Activated T-cell treated with anti-CD3 and anti-CD28 coated beads, Interleukin-2, amount 50 U/mL, for 72 hours (primary cell): Measurements from ENCODE around the gene MAGI1. TPM values are rescaled to one million over a fixed set of nuclear protein-coding genes. Genes with fewer than 3 reads are reported as not detected.

Experiments
- ATAC-seq, 2 donors: fragments of 150-1000 bp; cut with Tn5 transposase; replicated peaks in 1 of 2; 2 replicates each; pipeline ENCODE4 v1.10.0; 2021; ENCODE audit warnings: moderate library complexity in 2 of 2, mild to moderate bottlenecking in 1 of 2
- DNase-seq, 2 donors: peaks; one replicate each; pipeline ENCODE4 v3.0.0; 2021 to 2022; ENCODE audit warnings: mixed read lengths in 1 of 2
- H3K27ac Mint-ChIP-seq: one replicate; pipeline ENCODE4 v1.8.0; 2022; ENCODE audit warnings: mild to moderate bottlenecking, moderate library complexity, mixed read lengths
- H3K27me3 Mint-ChIP-seq: one replicate; pipeline ENCODE4 v1.8.0; 2022; ENCODE audit warnings: low read depth, mixed read lengths
- H3K36me3 Mint-ChIP-seq, 2 donors: one replicate each; pipeline ENCODE4 v1.8.0; 2022; ENCODE audit warnings: mixed read lengths in 2 of 2, mild to moderate bottlenecking in 1 of 2; ENCODE audit not compliant: insufficient read depth in 2 of 2
- H3K4me1 Mint-ChIP-seq: one replicate; pipeline ENCODE4 v1.8.0; 2022; ENCODE audit warnings: low read depth, mixed read lengths
- H3K4me3 Mint-ChIP-seq, 2 donors: one replicate each; pipeline ENCODE4 v1.8.0; 2022; ENCODE audit warnings: mild to moderate bottlenecking in 2 of 2, mixed read lengths in 2 of 2, moderate library complexity in 2 of 2
- H3K9me3 Mint-ChIP-seq, 2 donors: one replicate each; pipeline ENCODE4 v1.8.0; 2022; ENCODE audit warnings: mixed read lengths in 2 of 2
- total RNA-seq, 2 donors: library from RNA; stranded (reverse); gene quantifications; one replicate each; pipeline ENCODE4 v1.2.3, GENCODE V29; 2022

The MAGI1 gene
- total RNA-seq: under 1 TPM; 0.41 to 0.67 TPM

DNA sequence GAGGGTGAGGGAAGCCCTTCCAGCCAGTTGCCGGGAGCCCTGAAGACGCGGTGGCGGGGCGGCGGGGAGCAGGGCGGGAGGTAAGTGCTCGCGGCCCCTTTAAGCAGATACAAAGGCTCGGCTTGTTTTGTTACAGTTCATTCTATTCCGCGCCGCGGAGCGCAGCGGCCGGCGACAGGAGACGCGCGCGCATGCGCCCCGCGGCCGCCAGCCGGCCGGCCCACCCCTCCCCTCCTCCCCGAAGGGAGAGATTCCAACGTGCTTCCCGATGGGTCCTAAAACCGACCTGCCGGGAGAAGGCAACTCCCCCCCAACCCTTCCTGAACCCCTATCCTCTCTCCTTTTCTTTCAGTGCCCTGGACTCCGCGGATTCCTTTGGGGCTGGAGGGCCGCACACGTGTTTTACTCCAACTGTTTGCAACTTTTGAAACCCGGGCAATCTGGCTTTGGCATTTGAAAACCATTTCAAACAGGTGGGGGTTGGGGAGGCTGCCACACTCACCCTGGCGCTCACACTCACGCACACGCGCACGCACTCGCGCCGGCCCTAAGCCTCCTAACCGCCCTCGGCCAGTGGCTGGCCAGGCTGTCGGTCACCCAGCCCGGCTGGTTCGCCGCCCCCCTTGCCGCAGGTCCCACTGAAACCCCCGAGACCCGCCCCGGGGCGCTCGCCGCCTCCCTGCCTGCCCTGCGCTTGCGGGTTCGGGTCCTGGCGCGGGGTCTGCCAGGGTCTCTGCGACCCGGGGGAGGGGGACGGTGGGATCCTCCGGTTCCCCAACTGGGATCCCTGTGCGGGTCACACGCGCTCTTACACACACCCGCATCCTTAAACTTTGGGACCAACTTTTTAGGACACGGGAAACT, at the start of gene MAGI1:
Gene MAGI1 (minus strand): TSS at position 193 of the 864 bp plus-strand sequence. CDS start 610 bp downstream, outside the sequence.
- Mint-ChIP-seq H3K4me3 (peak within 1 kb of the TSS; percentile 86 to 91), H3K4me1 (peaks cover 12% of the 10 kb centered on the region), H3K36me3 (peaks cover 1 to 2% of the 10 kb centered on the region in 2 donors), H3K27me3 (peaks cover 75% of the 10 kb centered on the region), H3K27ac (no peak within 1 kb of the TSS), H3K9me3 (peaks cover 0 to 2% of the 10 kb centered on the region in 2 donors)
- peak; percentile 79 to 80 for ATAC-seq
- peak; percentile 45 to 57 for DNase-seq

DNA sequence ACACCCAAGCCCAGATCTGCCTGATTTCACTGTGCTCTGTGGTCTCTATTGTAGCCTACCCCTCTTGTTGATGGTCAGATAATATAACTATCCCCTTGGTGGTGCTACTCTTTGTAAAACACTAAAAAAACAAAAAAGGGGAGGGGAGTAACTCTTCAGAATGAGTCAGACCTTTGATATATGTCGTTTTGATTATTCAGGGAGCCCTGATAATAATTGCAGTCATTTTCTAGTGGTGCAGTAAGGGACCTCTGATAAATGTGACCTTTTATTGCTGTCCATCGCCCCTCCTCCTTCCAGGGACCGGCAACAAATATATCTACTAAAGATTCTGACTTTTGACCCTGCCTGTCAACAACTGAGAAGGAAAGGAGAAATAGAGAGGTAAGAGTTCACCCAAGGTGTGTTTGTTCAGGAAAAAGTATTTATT, 45.1 kb upstream of the MAGI1 start:
- no peak for ATAC-seq
- Mint-ChIP-seq H3K9me3 (no peaks in the 10 kb centered on the region), H3K27ac (no peak overlapping the region)

DNA sequence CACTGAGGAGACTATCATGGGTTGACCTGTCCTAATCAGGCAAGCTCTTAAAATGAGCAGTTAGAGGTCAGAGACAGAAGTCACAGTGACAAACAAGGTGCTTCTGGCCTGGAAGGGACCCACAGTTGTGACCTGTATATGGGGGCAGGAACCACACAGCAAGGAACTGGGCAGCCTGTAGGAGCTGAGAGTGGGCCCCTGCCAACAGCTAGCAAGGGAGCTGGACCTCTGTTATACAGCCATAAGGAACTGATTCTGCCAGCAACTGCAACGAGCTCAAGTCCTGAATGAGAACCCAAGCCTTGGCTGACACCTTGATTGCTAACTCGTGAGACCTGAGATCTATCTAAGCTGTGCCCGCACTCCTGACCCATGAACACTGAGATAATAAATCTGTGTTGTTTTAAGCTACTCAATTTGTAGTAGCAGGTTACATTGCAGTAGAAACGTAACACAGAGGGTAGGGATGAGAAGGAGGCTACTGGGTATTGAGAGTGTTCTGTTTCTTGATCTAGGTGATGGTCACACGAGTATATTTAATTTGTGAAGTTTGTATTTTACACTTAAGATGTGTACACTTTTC, 44.5 kb upstream of the MAGI1 start:
- Mint-ChIP-seq H3K27me3 (no peaks in the 10 kb centered on the region), H3K36me3 (no peaks in the 10 kb centered on the region), H3K27ac (no peak overlapping the region), H3K4me3 (no peak overlapping the region), H3K4me1 (no peaks in the 10 kb centered on the region), H3K9me3 (no peaks in the 10 kb centered on the region)
- no peak for ATAC-seq
- DNase-seq: no peak

More for the DNA sequence above, 45.1 kb upstream of the MAGI1 start:
- Mint-ChIP-seq H3K36me3 (no peaks in the 10 kb centered on the region), H3K27me3 (no peaks in the 10 kb centered on the region), H3K4me3 (no peak overlapping the region), H3K4me1 (no peaks in the 10 kb centered on the region)
- DNase-seq: no peak

DNA sequence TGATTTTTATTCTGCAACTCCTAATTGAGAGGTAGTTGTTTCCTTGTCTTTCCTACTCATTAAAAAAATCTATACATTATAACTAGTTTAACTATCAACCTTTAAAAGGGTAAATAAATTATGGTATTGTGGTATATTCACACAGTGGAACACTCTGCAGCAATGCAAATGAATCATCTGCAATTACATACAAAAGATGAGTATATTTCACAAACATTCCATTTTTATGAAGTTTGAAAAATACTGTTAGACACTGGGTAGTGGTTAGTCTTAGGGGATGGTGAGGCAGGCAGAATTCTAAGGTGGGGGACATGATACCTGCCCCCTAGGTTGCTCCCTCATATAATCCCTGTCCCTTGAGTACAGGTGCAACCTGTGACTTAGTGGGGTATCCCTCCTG, 44.0 kb upstream of the MAGI1 start:
- Mint-ChIP-seq H3K27me3 (no peaks in the 10 kb centered on the region), H3K36me3 (no peaks in the 10 kb centered on the region), H3K4me1 (no peaks in the 10 kb centered on the region)

DNA sequence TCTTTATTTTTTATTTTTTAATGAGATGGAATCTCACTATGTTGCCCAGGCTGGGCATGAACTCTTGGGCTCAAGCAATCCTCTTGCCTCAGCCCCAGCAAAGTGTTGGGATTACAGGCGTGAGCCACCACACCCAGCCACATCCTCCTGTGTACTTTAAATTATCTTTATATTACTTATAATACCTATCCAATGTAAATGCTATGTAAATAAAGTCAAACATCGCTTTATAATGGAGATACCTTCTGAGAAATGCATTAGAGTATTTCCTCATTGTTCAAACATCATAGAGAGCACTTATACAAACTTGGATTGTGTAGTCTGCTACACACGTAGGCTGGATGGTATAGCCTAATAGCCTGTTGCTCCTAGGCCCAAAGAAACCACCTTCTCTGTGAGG, 41.4 kb upstream of the MAGI1 start:
- ATAC-seq (no peak), DNase-seq (no peak)
- no peak overlapping the region for H3K27ac Mint-ChIP-seq
- H3K4me1 Mint-ChIP-seq: no peaks in the 10 kb centered on the region
- H3K4me3 Mint-ChIP-seq: no peak overlapping the region
- H3K9me3 Mint-ChIP-seq: peaks cover 0 to 1% of the 10 kb centered on the region in 2 donors
- H3K36me3 Mint-ChIP-seq: no peaks in the 10 kb centered on the region
- H3K27me3 Mint-ChIP-seq: no peaks in the 10 kb centered on the region

More for the DNA sequence above, 44.0 kb upstream of the MAGI1 start:
- no peak overlapping the region for H3K27ac Mint-ChIP-seq
- no peak overlapping the region for H3K4me3 Mint-ChIP-seq
- H3K9me3 Mint-ChIP-seq: no peaks in the 10 kb centered on the region
- DNase-seq: no peak
- no peak for ATAC-seq

DNA sequence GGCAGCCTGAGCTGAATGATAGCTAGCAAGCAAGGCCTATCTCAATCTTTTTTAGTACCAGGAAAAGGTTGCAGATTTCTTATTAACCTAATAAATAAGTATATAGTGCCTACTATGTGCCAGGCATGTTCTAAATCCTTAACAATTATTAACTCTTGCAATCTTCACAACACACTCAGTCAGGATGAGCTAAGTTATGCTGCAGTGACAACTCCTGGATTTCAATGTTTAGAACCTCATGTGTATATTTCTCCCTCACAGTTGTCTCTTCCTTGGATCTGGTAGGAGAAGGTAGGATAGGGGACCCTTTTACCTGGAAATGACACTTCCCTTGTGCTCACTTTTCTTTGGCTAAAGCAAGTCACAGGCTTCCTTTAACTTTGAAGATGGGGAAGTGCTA, 39.3 kb upstream of the MAGI1 start:
- H3K27ac Mint-ChIP-seq: no peak overlapping the region
- ATAC-seq: no peak
- no peaks in the 10 kb centered on the region for H3K36me3 Mint-ChIP-seq

DNA sequence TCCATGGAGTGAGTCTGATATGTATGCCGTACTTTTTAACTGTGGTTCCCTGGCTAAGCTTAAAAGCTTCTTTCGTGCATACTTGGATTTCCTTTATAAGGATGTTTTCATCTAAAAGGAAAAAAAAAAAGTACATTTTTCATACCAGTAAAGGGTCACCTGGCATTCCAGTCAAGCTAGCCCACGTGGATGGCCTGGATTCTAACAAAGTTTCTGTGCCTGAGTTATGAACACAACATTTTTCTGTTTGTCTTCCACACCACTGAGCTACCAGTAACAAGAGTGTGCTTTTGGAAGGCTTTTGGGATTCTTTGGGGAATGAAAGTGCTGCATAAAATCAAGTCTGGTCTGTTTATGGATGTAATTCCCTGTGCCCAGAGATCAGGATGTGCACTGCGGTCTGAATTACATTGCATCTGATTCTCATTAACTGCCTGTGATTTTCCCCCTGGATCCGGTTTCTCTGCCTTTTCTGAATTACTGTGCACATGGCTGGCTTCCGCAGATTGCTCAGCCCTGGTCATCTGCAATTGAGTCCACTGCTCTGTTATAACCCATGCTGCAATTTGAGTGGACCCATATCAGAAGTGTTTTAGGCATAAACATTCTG, 38.2 kb upstream of the MAGI1 start:
- Mint-ChIP-seq H3K36me3 (no peaks in the 10 kb centered on the region), H3K4me3 (no peak overlapping the region), H3K9me3 (peaks cover 0 to 1% of the 10 kb centered on the region in 2 donors), H3K27me3 (peaks cover 7% of the 10 kb centered on the region), H3K4me1 (no peaks in the 10 kb centered on the region), H3K27ac (no peak overlapping the region)
- ATAC-seq (no peak), DNase-seq (no peak)

More for the DNA sequence above, 39.3 kb upstream of the MAGI1 start:
- DNase-seq: no peak
- peaks cover 7% of the 10 kb centered on the region for H3K27me3 Mint-ChIP-seq
- H3K4me1 Mint-ChIP-seq: no peaks in the 10 kb centered on the region
- no peak overlapping the region for H3K4me3 Mint-ChIP-seq
- peaks cover 0 to 1% of the 10 kb centered on the region in 2 donors for H3K9me3 Mint-ChIP-seq

DNA sequence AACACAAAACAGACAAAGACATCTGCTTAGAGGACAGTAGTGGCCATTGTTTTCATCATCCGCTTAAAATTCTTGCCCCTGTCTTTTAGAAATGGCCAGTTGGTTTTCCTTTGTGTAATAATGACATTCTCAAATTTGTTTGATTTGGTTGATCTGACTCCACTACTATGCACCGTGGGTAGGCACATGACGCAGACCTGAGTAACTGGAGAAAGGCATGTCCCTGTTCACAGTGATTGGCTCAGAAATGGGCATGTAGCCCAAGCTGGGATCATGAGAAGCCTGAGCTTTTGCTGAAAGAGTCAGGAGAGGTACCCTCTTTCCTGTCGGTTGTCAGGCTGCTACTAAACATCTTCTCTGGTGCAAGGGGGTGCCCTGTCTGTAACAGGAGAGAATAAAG, 36.6 kb upstream of the MAGI1 start:
- Mint-ChIP-seq H3K4me3 (no peak overlapping the region), H3K27me3 (peaks cover 7% of the 10 kb centered on the region), H3K36me3 (no peaks in the 10 kb centered on the region), H3K27ac (no peak overlapping the region), H3K4me1 (no peaks in the 10 kb centered on the region), H3K9me3 (peaks cover 0 to 1% of the 10 kb centered on the region in 2 donors)
- ATAC-seq (no peak), DNase-seq (no peak)

DNA sequence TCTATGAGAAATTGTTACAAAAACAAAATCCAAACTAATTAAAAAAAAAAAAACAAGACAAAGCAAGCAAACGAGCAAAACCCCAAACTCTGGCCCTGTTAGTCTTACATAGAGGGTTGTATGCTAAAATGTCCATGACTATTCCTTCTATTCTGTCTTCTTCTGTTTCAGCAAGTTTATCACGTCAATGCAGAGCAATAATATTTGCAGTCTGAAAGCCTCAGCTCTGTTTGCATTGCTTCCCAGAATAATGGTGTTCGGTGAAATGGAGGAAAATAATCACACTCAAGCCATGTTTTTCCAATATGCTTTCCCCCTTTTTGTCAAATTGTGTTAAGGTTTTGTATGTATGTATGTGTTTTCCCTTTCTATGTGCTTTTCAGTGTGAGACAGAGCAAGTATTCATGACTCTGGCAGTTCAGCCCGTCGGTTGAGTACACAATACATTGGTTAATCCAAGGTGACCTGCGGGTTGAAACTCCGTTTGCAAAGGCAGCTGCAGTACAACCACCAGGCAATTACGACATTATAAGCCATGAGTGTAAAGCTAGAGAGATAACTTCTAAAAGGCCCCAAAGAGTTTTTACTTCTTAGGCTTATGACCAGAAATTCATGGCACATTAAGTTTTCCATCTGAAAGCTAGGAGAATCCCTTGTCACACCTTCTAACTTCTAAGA, 34.9 kb upstream of the MAGI1 start:
- no peaks in the 10 kb centered on the region for H3K4me1 Mint-ChIP-seq
- no peak overlapping the region for H3K27ac Mint-ChIP-seq
- H3K9me3 Mint-ChIP-seq: peaks cover 5 to 7% of the 10 kb centered on the region in 2 donors
- H3K4me3 Mint-ChIP-seq: no peak overlapping the region
- H3K27me3 Mint-ChIP-seq: peaks cover 7% of the 10 kb centered on the region
- DNase-seq (no peak), ATAC-seq (no peak)
- H3K36me3 Mint-ChIP-seq: peaks cover 3 to 4% of the 10 kb centered on the region in 2 donors

DNA sequence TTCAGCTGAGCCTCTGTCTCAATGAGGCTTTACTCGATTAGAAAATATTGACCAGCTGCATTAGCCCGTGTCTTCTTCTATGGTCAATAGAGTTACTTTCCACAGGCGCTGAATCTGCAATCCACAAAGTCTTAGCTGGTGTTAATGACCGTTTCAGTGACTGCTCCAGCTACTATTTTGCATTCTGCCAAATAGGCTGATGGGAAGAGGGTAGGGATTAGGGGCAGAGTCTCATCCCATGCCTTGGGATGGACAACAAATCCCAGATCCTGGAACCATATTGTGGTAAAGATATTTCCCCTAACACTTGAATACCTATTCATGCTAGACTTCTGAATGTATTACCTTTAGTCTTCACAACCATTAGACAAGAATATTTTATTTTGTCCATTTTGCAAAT, 29.5 kb upstream of the MAGI1 start:
- Mint-ChIP-seq H3K27me3 (no peaks in the 10 kb centered on the region), H3K27ac (no peak overlapping the region), H3K9me3 (peaks cover 3 to 10% of the 10 kb centered on the region in 2 donors), H3K4me3 (no peak overlapping the region), H3K4me1 (no peaks in the 10 kb centered on the region), H3K36me3 (peaks cover 4 to 5% of the 10 kb centered on the region in 2 donors)
- DNase-seq (no peak), ATAC-seq (no peak)

DNA sequence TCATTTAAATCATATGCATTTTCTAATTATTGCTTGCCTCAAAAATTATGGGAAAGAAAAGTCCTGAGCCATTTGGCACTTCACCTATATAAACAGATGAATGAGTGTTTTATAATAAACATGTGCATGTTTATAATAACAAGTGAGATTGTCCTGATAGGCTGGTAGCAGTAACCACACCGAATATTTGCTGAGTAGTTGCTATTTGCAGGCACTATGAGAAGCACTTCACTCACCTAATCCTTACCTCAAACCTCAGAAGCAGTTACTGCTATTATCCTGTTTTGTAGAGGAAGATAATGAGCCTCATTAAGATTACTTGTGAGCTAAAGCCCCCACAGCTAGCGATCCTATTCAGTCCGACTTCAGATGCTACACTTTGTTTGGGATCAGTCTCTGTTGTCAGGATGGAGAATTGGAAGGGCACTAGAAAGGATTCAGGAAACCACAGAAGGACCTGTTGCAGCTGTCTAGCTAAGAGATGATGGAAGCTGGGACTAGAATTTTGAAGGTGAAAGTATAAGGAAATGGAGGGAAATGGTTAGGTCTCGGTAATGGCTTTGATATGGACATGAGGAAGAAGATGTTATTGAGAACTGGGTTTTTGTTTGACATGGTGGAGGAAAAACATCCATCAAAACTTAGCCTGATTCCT, 28.4 kb upstream of the MAGI1 start:
- no peak overlapping the region for H3K27ac Mint-ChIP-seq
- no peaks in the 10 kb centered on the region for H3K27me3 Mint-ChIP-seq
- no peaks in the 10 kb centered on the region for H3K4me1 Mint-ChIP-seq
- DNase-seq: no peak
- peaks cover 4 to 5% of the 10 kb centered on the region in 2 donors for H3K36me3 Mint-ChIP-seq
- peaks cover 3 to 10% of the 10 kb centered on the region in 2 donors for H3K9me3 Mint-ChIP-seq
- ATAC-seq: no peak
- H3K4me3 Mint-ChIP-seq: no peak overlapping the region

DNA sequence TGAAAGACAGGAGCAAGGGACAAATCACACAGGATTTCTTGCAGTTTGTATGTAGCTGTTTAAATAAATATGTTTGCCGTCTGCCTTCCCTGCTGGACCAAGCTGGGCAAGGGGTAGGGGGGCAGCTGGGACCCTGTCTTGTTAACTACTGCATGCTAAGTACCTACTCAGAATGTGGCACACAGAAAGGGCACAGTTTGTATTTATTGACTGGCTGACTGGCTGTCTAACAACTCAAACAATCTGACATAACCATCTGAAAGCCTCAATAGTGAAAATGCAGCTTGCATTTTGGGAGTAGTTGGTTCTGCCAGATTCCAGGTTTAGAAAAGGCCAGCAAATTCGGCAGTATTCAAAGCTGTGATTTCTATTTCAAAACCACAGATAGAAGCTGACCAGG, 16.6 kb upstream of the MAGI1 start:
- no peaks in the 10 kb centered on the region for H3K36me3 Mint-ChIP-seq
- H3K4me1 Mint-ChIP-seq: no peaks in the 10 kb centered on the region
- H3K9me3 Mint-ChIP-seq: no peaks in the 10 kb centered on the region
- H3K27ac Mint-ChIP-seq: no peak overlapping the region
- H3K4me3 Mint-ChIP-seq: no peak overlapping the region
- DNase-seq: no peak
- H3K27me3 Mint-ChIP-seq: no peaks in the 10 kb centered on the region
- ATAC-seq: no peak
